Right atrium auricular region (tissue), 2 donors: Measurements from ENCODE around the gene MLPH. TPM values are rescaled to one million over a fixed set of nuclear protein-coding genes. Genes with fewer than 3 reads are reported as not detected.

Experiments used
- DNase-seq: peaks from one replicate; pipeline ENCODE4 v3.0.0-alpha.2; 2019; ENCODE audit warnings: low spot score
- H3K27ac ChIP-seq, 2 donors: fragments of 200-600 bp; sonication (generic); 1 replicate in 1 of 2; 2 replicates in 1 of 2; pipeline ENCODE4 v1.5.1; 2016 to 2019
- H3K27me3 ChIP-seq, 2 donors: fragments of 200-600 bp; sonication (generic); one replicate each; pipeline versions ENCODE4 v1.5.1 to v1.6.0; 2017 to 2019
- H3K36me3 ChIP-seq: fragments of 200-600 bp; sonication (generic); one replicate; pipeline ENCODE4 v1.5.1; 2016
- H3K4me1 ChIP-seq, 2 donors: fragments of 200-600 bp; sonication (generic); one replicate each; pipeline versions ENCODE4 v1.5.1 to v1.6.0; 2017 to 2019
- H3K4me3 ChIP-seq, 2 donors: fragments of 200-600 bp; sonication (generic); 1 replicate in 1 of 2; 2 replicates in 1 of 2; pipeline ENCODE4 v1.5.1; 2017 to 2019; ENCODE audit warnings: mild to moderate bottlenecking in 1 of 2, moderate library complexity in 1 of 2
- H3K9me3 ChIP-seq, 2 donors: fragments of 200-600 bp; sonication (generic); one replicate each; pipeline ENCODE4 v1.5.1; 2019
- CTCF ChIP-seq, 2 donors: fragments of 200-600 bp; sonication (generic); IDR thresholded peaks; one replicate each; pipeline ENCODE4 v1.5.1; 2019; ENCODE audit warnings: antibody characterized with exemption in 2 of 2
- total RNA-seq, 2 donors: library from RNA; depleted of rRNA; stranded (reverse); fragments of >200 nt; gene quantifications; one replicate each; pipeline ENCODE4 v1.1.0, GENCODE V29; 2016

Gene MLPH
- 100 to 1,000 TPM in 1 of 2 donors, 10 to 100 TPM in 1; 27.1 to 108 TPM for total RNA-seq

DNA sequence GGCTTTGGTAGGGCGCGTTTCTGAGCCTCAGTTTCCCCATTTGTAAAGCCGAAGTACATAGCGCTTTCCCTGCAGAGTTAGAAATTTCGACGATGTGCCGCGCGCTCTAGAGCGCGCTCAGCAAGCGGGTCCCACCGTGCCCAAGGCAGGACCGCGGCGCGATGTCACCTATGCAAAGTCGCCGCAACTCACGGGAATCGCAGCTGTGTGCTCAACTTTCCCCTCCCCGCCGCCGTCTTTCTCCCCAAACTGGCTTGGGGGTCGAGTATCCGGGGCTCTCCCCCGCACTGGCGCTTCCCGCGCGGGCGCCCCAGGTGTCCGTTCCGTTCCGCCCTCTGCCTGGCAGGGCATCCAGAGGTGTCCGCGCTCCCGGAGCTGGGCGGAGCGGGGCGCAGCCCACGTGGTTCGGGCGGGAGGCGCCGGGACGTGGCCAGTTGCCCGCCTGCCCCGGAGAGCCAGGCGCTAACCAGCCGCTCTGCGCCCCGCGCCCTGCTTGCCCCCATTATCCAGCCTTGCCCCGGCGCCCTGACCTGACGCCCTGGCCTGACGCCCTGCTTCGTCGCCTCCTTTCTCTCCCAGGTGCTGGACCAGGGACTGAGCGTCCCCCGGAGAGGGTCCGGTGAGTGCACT lies at the start of gene MLPH:
Gene MLPH, plus strand, starts transcription at position 433 of the 630 bp plus-strand sequence. CDS start 6,176 bp downstream, outside the sequence.
- H3K9me3 ChIP-seq = peaks cover 0 to 13% of the 10 kb centered on the region in 2 donors
- H3K4me3 ChIP-seq = peak within 1 kb of the TSS; percentile 59 to 61
- peak within 1 kb of the TSS; percentile 86 to 92 for H3K27ac ChIP-seq
- DNase-seq = no peak
- H3K36me3 ChIP-seq = no peaks in the 10 kb centered on the region
- H3K27me3 ChIP-seq = no peaks in the 10 kb centered on the region
- H3K4me1 ChIP-seq = peaks cover 0 to 51% of the 10 kb centered on the region in 2 donors
- no peak for TF ChIP-seq CTCF (IDR thresholded peaks at IDR 0.05)

- peaks cover 0 to 5% of the 10 kb centered on the region in 2 donors for H3K9me3 ChIP-seq
- H3K27me3 ChIP-seq = no peaks in the 10 kb centered on the region
- no peak overlapping the region for H3K4me3 ChIP-seq
- H3K4me1 ChIP-seq = peaks cover 0 to 53% of the 10 kb centered on the region in 2 donors
- no peaks in the 10 kb centered on the region for H3K36me3 ChIP-seq
- no peak overlapping the region for H3K27ac ChIP-seq
- TF ChIP-seq CTCF (IDR thresholded peaks at IDR 0.05) = no peak
- no peak for DNase-seq
Observed at GRCh38 chr2:237437566-237437965, 49.5 kb upstream of the MLPH start.

GRCh38 chr2:237438080-237438940 lies 48.7 kb upstream of the MLPH start:
- peaks cover 0 to 46% of the 10 kb centered on the region in 2 donors for H3K4me1 ChIP-seq
- H3K27ac ChIP-seq = no peak overlapping the region
- H3K36me3 ChIP-seq = no peaks in the 10 kb centered on the region
- H3K27me3 ChIP-seq = no peaks in the 10 kb centered on the region
- H3K9me3 ChIP-seq = peaks cover 0 to 5% of the 10 kb centered on the region in 2 donors
- DNase-seq = no peak
- H3K4me3 ChIP-seq = no peak overlapping the region
- TF ChIP-seq CTCF (IDR thresholded peaks at IDR 0.05) = no peak

DNA sequence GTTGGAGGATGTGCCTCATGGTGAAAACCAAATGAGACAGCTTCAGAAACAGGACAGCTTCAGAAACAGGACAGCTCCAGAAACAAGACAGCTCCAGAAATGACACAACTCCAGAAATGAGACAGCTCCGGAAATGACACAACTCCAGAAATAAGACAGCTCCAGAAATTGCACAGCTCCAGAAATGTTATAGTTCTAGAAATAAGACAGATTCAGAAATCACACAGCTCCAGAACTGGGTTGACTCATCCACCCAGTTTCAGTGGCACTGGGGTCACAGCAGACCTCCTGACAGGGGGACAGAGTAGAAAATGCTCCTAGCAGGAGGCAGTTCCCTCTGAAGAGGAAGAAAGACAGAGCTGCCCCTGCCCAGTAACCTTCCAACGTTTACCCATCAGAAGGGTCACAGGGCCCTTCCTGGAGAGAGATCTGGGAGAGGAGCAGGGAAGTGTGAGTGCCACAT lies 46.2 kb upstream of the MLPH start:
- no peaks in the 10 kb centered on the region for H3K36me3 ChIP-seq
- peaks cover 0 to 21% of the 10 kb centered on the region in 2 donors for H3K4me1 ChIP-seq
- peaks cover 0 to 5% of the 10 kb centered on the region in 2 donors for H3K9me3 ChIP-seq
- H3K27me3 ChIP-seq = no peaks in the 10 kb centered on the region
- peak overlapping the region; percentile 31 to 58 for H3K27ac ChIP-seq
- H3K4me3 ChIP-seq = no peak overlapping the region
- no peak for DNase-seq
- TF ChIP-seq CTCF (IDR thresholded peaks at IDR 0.05) = no peak

DNA sequence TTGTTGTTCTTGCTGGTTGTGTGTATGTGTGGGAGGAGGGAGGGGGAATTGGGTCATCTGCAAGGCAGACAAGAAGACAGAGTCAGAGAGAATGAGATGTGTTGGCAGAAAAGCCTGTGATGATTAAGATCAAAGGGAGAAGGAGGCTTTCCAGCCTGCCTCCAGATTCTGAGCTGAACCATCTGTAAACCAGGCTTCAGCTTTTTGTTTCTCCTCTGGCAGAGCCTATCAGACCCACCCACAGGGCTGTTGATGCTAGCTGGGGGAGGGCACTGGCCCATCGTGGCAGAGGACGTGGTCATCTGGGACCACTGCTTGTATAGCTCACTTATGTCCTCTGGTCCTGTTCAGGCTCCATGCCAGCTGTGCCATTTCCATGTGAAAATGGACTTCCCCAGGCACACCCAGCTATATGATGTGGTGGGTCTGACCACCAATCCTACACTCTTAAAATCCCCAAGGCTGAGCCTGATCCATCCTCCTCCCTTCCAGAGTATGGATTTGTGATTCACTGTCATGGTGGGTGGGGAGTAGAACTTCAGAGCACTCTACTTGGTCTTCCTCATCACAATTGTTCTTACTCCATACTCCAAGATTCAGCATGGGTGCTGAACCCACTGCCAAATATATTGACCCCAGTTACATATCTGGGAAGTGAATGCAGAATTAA lies 45.3 kb upstream of the MLPH start:
- peak overlapping the region; percentile 31 to 58 for H3K27ac ChIP-seq
- H3K4me1 ChIP-seq = peaks cover 0 to 12% of the 10 kb centered on the region in 2 donors
- no peak for DNase-seq
- no peak for TF ChIP-seq CTCF (IDR thresholded peaks at IDR 0.05)
- no peaks in the 10 kb centered on the region for H3K36me3 ChIP-seq
- peaks cover 0 to 5% of the 10 kb centered on the region in 2 donors for H3K9me3 ChIP-seq
- H3K4me3 ChIP-seq = no peak overlapping the region
- no peaks in the 10 kb centered on the region for H3K27me3 ChIP-seq
